Germinal center (tissue), 1 donor: Measurements from ENCODE around the gene SLBP.
"Not testable (repeated sequence)": the region's sequence is repeated elsewhere in the genome, so short reads cannot be mapped to it uniquely, and the experiment has no call there.

Experiments
- DNase-seq: peaks from one replicate; pipeline ENCODE4 v3.0.0; 2012; ENCODE audit warnings: mixed read lengths, low spot score

SLBP gene

DNA sequence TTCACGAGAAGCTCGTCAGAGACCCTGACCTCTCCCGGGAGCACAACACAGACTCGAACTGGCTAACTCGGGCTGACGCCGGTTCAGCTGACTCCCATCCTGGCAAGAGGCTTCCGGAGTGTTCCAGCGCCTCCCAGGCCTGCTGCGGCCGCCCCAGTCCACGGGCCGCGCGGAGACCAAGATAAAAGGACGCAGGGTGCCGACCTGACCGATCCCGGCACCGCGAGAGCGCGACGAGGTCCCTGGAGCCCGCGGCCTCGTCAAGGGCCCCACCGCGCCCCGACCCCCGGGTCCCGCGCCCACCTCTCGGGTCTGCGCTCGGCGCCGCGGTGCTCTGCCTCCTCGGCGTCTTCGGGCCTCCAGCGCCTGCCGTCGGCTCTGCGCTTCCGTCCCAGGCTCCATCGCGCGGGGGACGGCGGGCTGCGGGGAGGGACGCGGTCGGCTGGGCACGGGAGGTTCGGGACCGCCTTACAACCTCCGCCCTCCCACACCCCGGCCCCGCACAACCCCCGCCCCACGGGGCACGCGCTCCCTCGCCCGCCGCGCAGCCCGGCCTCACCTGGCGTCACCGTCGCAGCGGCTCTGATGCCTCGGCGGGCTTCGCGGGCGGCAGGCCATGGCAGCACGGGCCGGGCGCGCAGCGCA lies 426 bp downstream of the SLBP start:
- DNase-seq: no peak

GRCh38 chr4:1711055-1711570 lies 1.0 kb downstream of the SLBP start:
- DNase-seq: no peak

- no peak for DNase-seq
These were observed 3.5 kb downstream of the SLBP start for GRCh38 chr4:1708581-1708980.

- no peak for DNase-seq
These were observed 5.8 kb downstream of the SLBP start for GRCh38 chr4:1706358-1706757.

GRCh38 chr4:1705732-1706131 lies 6.4 kb downstream of the SLBP start:
- DNase-seq: no peak

DNA sequence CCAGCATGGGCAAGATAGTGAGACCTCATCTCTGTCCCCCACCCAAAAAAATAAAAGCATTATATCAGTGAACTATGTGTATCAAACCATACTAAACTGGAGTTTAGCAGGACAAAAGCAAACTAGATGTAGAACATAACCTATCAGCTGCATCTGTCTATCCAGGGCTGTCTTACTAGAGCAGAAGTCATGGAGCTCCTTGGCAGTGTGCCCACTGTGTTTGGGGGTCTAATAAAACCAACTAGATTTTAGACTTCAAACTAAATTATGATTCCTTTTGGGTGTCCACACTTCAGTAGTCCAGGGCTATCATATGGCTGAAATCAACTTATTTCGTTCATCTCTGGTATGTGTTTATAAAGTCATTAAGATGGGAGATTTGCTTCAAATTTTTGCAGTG lies 8.3 kb downstream of the SLBP start:
- DNase-seq: no peak

DNA sequence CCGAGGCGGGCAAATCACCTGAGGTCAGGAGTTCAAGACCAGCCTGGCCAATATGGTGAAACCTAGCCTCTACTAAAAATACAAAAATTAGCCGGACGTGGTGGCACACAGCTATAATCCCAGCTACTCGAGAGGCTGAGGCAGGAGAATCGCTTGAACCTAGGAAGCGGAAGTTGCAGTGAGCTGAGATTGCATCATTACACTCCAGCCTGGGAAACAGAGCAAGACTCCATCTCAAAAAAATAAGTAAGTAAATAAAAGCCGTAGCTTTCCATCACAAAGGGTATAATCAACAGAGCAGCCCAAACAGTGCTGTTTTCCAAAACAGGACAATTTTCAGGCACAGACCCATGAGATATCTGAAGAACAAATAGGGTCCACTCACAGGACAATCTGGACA lies 10.4 kb downstream of the SLBP start:
- DNase-seq: not testable (repeated sequence)

GRCh38 chr4:1695913-1696312 lies 16.2 kb downstream of the SLBP start:
- no peak for DNase-seq

DNA sequence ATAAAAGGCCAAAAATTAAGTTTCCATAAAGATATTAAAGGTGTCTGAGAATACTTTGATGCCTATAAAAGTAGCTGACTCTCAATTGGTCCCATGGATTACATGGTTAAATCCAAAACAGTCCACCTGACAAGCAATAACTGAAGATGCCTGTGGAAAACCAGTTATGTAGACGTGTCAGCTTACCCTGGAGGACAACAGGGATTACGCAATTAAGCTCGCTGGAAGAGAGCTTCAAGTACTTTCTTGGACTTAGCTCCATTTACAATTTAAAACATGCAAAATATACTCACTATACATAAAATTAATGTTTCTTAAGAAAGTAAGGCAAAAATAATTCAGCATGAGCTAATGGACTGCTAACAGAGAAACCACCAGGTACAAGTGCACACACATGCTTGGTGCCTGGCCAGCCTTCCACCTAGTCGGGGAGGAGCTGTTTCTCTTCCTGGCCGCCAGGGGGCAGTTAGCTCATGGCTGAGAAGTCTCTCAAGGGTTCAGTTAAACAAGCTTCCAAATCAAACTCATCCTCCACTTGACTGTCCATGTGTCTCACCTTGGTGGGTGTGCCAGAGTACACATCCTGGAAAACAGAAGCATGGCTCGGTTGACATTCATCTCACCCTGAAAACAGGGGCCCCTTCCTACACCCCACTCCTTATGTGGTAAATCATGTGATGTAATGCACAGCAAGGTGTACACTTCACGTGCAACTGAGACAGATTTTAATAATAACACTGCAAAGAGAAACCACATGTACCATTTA lies 18.8 kb downstream of the SLBP start:
- DNase-seq: peak; percentile 72

- no peak for DNase-seq
These were observed 20.3 kb downstream of the SLBP start for GRCh38 chr4:1691737-1692373.

DNA sequence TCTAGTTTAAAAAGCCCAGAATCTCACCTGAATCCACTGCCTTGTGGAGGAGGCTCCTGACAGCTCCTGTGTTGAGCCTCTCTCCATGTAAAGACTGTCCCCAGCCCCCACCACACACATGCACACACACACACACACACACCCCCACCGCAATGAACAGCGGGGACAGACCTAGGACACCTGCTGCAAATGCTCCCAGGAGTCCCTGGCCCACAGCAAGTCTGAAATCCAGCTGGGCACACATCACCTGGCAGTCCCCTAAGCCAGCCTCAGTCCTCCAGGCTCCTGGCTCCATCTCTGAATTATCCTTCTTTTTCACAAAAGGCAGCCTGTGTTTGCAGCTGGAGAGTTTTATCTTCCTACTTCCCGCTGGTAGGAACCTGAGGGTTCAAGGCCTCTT lies 21.4 kb downstream of the SLBP start:
- no peak for DNase-seq

GRCh38 chr4:1686440-1687036 lies 25.6 kb downstream of the SLBP start:
- DNase-seq: no peak

GRCh38 chr4:1685235-1686150 lies 26.6 kb downstream of the SLBP start:
- no peak for DNase-seq

GRCh38 chr4:1684506-1685234 lies 27.4 kb downstream of the SLBP start:
- no peak for DNase-seq

GRCh38 chr4:1683736-1684505 lies 28.2 kb downstream of the SLBP start, which contains the start of gene FAM53A:
Gene FAM53A (minus strand): TSS chr4:1684313. CDS start chr4:1668741, 15,572 bp downstream.
- DNase-seq: peak; percentile 94

GRCh38 chr4:1683261-1683735 lies 28.8 kb downstream of the SLBP start:
- no peak for DNase-seq

GRCh38 chr4:1682860-1683259 lies 29.3 kb downstream of the SLBP start:
- no peak for DNase-seq

DNA sequence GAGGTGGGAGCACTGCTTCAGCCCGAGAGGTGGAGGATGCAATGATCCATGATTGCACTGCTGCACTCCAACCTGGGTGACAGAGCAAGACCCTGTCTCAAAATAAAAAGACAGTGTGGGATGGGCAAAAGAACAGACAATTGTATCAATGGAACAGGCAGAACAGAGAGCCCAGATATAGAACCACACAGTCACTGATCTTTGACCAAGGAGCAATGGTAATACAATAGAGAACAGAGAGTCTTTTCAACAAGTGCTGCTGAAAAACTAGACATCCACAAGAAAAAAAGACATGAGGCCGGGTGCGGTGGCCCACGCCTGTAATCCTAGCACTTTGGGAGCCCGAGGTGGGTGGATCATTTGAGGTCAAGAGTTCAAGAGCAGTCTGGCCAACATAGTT lies 33.9 kb downstream of the SLBP start:
- DNase-seq: no peak

GRCh38 chr4:1676605-1677525 lies 35.3 kb downstream of the SLBP start:
- DNase-seq: no peak
